PC-9 (cell line): ENCODE measurements around the gene HAGHL.

ENCODE experiments used
- CTCF ChIP-seq: fragments of 200-600 bp; sonication (generic); conservative IDR thresholded peaks from 2 replicates; pipeline ENCODE4 v1.6.1; 2017; ENCODE audit warnings: mixed run types, antibody characterized with exemption, mild to moderate bottlenecking, moderate library complexity
- EZH2 ChIP-seq: fragments of 200-600 bp; sonication (generic); IDR thresholded peaks from 2 replicates; pipeline ENCODE4 v1.8.0; 2017; ENCODE audit warnings: antibody characterized with exemption, low read depth

GRCh38 chr16:772959-773358, 46.1 kb downstream of the HAGHL start:
- TF ChIP-seq CTCF (no peak), EZH2 (no peak)
